ENCODE data around the gene LCP2. TPM values are rescaled to one million over a fixed set of nuclear protein-coding genes. Genes with fewer than 3 reads are reported as not detected.

Gene LCP2
- total and polyA plus RNA-seq, 2 donors (not counting 3 experiments of a cell fraction or from before 2014, with no cell fraction given), result not detected

DNA sequence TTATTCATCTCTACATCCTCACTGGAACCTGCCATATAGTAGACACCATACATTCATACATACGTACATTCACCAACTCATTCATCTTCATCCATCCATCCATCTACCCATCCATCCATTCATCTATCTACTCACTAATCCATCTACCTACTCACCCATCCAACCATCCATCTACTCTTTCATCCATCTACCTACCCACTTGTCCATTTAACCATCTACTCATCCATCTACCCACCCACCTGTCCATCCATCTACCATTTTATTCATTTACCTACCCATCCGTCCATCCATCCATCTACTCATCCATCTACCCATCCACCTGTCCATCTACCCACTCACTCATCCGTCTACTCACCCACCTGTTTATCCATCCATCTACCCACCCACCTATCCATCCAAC lies 31.9 kb upstream of the LCP2 start:
- H3K9me3 ChIP-seq (replicated peaks; ENCODE audit: control insufficient read depth, insufficient read depth, low read length), result no peaks in the 10 kb centered on the region
- H3K27ac ChIP-seq (ENCODE audit: insufficient read depth, low read depth, low read length), result no peak overlapping the region
- ChIA-PET CTCF (no interaction called here), POLR2A (no interaction called here)
- no peaks in the 10 kb centered on the region for H3K9me1 ChIP-seq (replicated peaks; ENCODE audit: control insufficient read depth, extremely low read depth, insufficient read depth, low read length)
- no peaks in the 10 kb centered on the region for H3K36me3 ChIP-seq (ENCODE audit: control insufficient read depth in 2 of 2, extremely low read depth in 1 of 2, insufficient read depth in 2 of 2, low read length in 2 of 2)
- dilution Hi-C loops (cut with MboI; ENCODE audit: extremely low pct_ligation_motif_present, low sequenced_read_pairs) (no loop called here), intact Hi-C loops (cut with micrococcal nuclease) (no loop called here)
- H3K4me3 ChIP-seq (replicated peaks in 1 of 3; ENCODE audit: insufficient read depth in 1 of 3, low read depth in 1 of 3, low read length in 3 of 3), result no peak overlapping the region
- no peak overlapping the region for H2AFZ ChIP-seq (ENCODE audit: low read depth, low read length)
- H4K20me1 ChIP-seq (replicated peaks; ENCODE audit: control insufficient read depth, extremely low read depth, insufficient read depth, low read length), result no peaks in the 10 kb centered on the region
- FAIRE-seq (no peak), DNase-seq (ENCODE audit: low read depth, low spot score) (no peak)
- no peak overlapping the region for H3K9ac ChIP-seq (replicated peaks; ENCODE audit: extremely low read depth, insufficient read depth, low read length)
- H3K27me3 ChIP-seq (ENCODE audit: control insufficient read depth in 2 of 2, insufficient read depth in 2 of 2, low read length in 2 of 2), result peaks cover 4 to 9% of the 10 kb centered on the region in 2 experiments
- no TSS peak for BruUV-seq (replicated peaks)
- H3K4me2 ChIP-seq (ENCODE audit: insufficient read depth, low read length), result no peak overlapping the region
- H3K4me1 ChIP-seq (ENCODE audit: control insufficient read depth, extremely low read depth, insufficient read depth, low read length), result peaks cover 14% of the 10 kb centered on the region
- TF ChIP-seq POLR2AphosphoS5 (IDR thresholded peaks at IDR 0.05; ENCODE audit: insufficient read depth, low read depth, low read length) (no peak), POLR2A (IDR thresholded peaks at IDR 0.05; ENCODE audit: low read depth, low read length) (no peak), JUN (IDR thresholded peaks at IDR 0.05; ENCODE audit: borderline replicate concordance, insufficient read depth, insufficient read length, low read depth) (no peak), MYC (IDR thresholded peaks at IDR 0.05; ENCODE audit: low read depth, low read length) (no peak), EZH2 (IDR thresholded peaks at IDR 0.05; ENCODE audit: borderline replicate concordance, low read depth, low read length, severe bottlenecking) (no peak), GATA2 (IDR thresholded peaks at IDR 0.05; ENCODE audit: insufficient read depth, insufficient read length, low read depth, low read length) (no peak), FOS (IDR thresholded peaks at IDR 0.05; ENCODE audit: borderline replicate concordance, insufficient read depth, low read length) (no peak)
- TF ChIP-seq, protein P1, sequence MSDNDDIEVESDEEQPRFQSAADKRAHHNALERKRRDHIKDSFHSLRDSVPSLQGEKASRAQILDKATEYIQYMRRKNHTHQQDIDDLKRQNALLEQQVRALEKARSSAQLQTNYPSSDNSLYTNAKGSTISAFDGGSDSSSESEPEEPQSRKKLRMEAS (IDR thresholded peaks at IDR 0.05; ENCODE audit: insufficient read depth, insufficient read length), result no peak
- TF ChIP-seq, protein P2, sequence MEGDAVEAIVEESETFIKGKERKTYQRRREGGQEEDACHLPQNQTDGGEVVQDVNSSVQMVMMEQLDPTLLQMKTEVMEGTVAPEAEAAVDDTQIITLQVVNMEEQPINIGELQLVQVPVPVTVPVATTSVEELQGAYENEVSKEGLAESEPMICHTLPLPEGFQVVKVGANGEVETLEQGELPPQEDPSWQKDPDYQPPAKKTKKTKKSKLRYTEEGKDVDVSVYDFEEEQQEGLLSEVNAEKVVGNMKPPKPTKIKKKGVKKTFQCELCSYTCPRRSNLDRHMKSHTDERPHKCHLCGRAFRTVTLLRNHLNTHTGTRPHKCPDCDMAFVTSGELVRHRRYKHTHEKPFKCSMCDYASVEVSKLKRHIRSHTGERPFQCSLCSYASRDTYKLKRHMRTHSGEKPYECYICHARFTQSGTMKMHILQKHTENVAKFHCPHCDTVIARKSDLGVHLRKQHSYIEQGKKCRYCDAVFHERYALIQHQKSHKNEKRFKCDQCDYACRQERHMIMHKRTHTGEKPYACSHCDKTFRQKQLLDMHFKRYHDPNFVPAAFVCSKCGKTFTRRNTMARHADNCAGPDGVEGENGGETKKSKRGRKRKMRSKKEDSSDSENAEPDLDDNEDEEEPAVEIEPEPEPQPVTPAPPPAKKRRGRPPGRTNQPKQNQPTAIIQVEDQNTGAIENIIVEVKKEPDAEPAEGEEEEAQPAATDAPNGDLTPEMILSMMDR (IDR thresholded peaks at IDR 0.05; ENCODE audit: extremely low read depth in 1 of 2, insufficient read depth in 1 of 2, low read depth in 1 of 2, low read length in 2 of 2), result no peak
- H3K79me2 ChIP-seq (ENCODE audit: control insufficient read depth, insufficient read depth, low read length), result no peaks in the 10 kb centered on the region

Measured in endothelial cell of umbilical vein (primary cell).